Measurements from ENCODE around the gene GOT1. TPM values are rescaled to one million over a fixed set of nuclear protein-coding genes. Genes with fewer than 3 reads are reported as not detected.

GOT1 gene
- total and polyA plus RNA-seq, 2 of the 8 experiments (the other 6 are each of a cell fraction or from before 2014, with no cell fraction given): 16.7 to 47.0 TPM

DNA sequence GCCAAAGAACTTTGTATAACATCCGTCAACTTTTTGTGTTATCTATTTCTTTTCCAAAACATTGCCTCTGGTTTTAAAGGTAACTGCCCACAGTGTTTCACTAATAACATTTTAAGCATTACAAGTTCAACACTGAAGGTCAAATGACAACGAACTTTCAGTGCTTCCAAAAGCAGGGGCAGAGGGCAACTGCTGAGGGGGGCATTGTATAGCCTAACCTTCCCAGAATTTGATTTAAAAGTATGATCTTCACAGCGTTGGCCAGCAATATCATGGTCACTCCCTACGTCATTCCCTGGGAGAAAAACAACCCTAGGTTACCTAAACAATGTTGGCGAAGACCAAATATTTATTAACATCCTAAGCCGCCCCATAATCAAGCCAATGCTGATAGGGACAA is 2.5 kb upstream of the GOT1 start (continued):
- TF ChIP-seq TBP (IDR thresholded peaks at IDR 0.05; ENCODE audit: low read depth, low read length) (no peak), FOSL1 (IDR thresholded peaks at IDR 0.05; ENCODE audit: insufficient read depth, low read depth, low read length) (no peak), EGR1 (IDR thresholded peaks at IDR 0.05; ENCODE audit: borderline replicate concordance, low read depth, low read length) (no peak), RXRA (IDR thresholded peaks at IDR 0.05; ENCODE audit: insufficient read depth, low read depth, low read length) (no peak), NANOG (IDR thresholded peaks at IDR 0.05; ENCODE audit: insufficient read depth, low read depth, low read length, poor library complexity, severe bottlenecking) (no peak)

Measured in H1 (cell line).